Kidney tubule cell (primary cell): ENCODE results near the gene OLFM2.

Experiments used
- DNase-seq: peaks from one replicate; pipeline ENCODE4 v3.0.0-alpha.2; 2018; ENCODE audit warnings: low spot score

Gene OLFM2

DNA sequence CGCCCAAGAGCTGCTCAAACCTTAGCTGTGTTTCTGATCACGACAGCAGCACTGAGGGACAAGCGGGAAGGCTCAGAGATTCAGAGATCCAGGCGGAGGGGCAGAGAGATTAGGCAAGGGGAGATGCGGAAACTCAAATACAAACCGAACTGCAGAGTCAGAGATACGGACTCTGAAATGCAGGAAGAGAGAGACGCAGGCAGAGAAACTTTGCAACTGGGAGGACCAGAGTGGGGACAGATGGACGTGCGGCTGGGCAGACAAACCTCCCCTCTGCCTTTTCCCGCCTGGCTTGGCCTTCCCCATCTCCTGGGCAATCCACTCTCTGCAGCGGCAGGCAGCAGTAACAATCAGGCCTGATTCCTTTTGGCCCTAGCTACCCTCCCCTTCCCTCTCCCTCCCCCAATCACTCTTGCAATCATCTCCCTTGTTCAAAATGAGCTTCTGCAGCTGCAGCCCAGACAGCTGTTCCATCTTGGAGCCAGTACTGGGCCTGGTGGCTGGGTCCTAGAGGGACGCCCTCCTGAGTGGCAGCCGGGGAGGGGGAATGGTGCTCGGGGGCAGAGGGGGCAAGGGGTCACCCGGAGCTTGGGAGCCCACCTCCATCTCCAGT lies 29.7 kb downstream of the OLFM2 start:
- DNase-seq: no peak

- DNase-seq: peak; percentile 83
Observed at GRCh38 chr19:9903336-9903735, 33.0 kb downstream of the OLFM2 start.

- DNase-seq: no peak
Observed at GRCh38 chr19:9901642-9902041, 34.7 kb downstream of the OLFM2 start.

DNA sequence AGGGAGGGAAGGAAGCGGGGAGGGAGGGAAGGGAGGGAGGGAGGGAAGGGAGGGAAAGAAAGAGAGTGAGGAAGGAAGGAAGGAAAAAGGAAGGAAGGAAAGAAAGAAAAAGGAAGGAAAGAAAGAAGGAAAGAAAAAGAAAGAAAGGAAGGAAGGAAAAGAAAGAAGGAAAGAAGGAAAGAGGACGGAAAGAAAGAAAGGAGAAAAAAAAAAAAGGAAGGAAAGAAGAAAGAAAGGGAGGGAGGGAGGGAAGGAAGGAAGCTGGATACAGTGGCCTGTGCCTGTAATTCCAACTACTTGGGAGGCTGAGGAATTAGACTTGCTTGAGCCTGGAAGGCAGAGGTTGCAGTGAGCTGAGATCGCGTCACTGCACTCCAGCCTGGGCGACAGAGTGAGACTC lies 35.3 kb downstream of the OLFM2 start:
- no peak for DNase-seq

- DNase-seq: no peak
Observed at GRCh38 chr19:9891609-9892373, 44.5 kb downstream of the OLFM2 start.

- DNase-seq: no peak
Observed at GRCh38 chr19:9885077-9885552, 51.2 kb downstream of the OLFM2 start.

- DNase-seq: no peak
Observed at GRCh38 chr19:9883764-9884163, 52.6 kb downstream of the OLFM2 start.

GRCh38 chr19:9883231-9883758 lies 53.0 kb downstream of the OLFM2 start:
- peak; percentile 77 for DNase-seq

- no peak for DNase-seq
Observed at GRCh38 chr19:9881720-9882119, 54.6 kb downstream of the OLFM2 start.

DNA sequence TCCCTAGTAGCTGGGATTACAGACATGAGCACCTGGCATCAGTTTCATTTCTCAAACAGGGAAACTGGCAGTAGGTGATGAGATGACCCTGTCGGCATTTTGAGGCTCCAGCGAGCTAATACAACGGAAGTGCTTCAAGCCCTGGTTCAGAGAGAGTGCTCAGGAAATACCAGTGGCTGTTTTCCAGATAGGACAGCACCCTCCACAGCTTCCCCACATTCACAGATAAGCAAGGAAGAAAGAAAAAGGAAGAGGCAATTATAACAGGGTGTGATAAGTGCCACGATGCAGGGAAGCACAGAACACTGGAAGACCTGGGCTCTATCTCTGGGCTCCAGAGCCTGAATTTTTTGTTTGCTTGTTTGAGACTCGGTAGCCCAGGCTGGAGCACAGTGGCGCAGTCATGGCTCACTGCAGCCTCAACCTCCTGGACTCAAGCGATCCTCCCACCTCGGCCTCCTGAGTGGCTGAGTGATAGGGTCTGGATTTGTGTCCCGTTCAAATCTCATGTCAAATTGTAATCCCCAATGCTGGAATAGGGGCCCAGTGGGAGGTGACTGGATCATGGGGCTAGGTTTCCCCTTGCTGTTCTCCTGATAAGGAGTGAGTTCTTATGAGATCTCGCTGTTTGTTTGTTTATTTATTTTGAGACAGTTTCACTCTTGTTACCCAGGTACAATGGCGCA lies 57.7 kb downstream of the OLFM2 start:
- no peak for DNase-seq

DNA sequence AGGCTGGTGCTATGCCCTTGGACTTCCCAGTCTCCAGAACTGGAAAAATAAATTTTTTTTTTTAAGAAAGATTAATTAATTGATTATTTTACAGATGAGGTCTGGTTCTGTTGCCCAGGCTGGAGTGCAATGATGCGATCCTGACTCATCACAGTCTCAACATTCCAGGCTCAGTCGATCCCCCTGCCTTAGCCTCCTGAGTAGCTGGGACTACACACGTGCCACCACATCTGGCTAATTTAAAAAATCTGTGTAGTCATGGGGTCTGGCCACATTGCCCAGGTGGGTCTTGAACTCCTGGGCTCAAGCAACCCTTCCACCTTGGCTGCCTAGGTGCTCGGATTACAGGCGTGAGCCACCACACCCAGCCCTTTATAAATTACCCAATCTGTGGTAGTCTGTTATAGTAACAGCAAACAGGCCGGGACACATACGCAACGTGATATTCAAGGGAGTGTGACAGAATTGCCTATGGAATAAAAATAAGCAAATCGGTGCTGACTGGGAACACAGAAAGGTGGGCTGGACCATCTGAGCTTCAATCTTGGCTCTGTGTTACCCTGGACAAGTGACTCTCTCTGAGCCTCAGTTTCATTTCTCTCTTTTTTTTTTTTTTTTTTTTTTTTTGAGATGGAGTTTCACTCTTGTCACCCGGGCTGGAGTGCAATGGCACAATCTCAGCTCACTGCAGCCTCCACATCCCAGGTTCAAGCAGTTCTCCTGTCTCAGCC lies 58.4 kb downstream of the OLFM2 start:
- peak; percentile 62 for DNase-seq

- no peak for DNase-seq
Observed at GRCh38 chr19:9875796-9876195, 60.5 kb downstream of the OLFM2 start.

DNA sequence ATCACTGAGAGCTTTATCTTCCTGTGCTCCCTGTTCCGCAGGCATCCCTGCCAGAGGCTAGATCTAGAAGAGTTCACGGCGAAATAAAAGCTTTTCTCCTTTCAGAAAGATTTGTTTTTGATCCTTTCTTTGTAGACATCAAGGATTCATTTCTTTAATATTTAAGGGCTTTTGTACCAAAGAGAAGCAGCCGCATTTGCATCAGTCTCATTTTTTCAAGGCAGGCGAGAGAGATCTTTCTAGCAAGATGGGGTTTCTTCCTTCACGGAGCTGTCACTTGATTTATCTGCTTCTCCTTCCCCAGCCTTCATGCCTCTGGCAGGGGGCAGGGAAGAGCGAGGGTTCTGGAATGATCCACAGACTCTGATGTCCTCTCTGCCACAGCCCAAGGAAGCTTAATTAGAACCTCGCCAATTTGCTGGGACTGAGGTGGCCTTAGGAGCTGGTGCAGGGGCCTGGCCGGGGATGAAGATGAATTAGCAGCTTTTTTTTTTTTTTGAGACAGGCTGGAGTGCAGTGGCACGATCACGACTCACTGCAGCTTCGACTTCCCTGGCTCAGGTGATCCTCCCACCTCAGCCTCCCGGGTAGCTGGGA lies 61.2 kb downstream of the OLFM2 start:
- no peak for DNase-seq

- no peak for DNase-seq
Observed at GRCh38 chr19:9872618-9873242, 63.6 kb downstream of the OLFM2 start.

GRCh38 chr19:9871626-9872338 lies 64.5 kb downstream of the OLFM2 start:
- DNase-seq: no peak

GRCh38 chr19:9868983-9869617 lies 67.2 kb downstream of the OLFM2 start:
- no peak for DNase-seq

DNA sequence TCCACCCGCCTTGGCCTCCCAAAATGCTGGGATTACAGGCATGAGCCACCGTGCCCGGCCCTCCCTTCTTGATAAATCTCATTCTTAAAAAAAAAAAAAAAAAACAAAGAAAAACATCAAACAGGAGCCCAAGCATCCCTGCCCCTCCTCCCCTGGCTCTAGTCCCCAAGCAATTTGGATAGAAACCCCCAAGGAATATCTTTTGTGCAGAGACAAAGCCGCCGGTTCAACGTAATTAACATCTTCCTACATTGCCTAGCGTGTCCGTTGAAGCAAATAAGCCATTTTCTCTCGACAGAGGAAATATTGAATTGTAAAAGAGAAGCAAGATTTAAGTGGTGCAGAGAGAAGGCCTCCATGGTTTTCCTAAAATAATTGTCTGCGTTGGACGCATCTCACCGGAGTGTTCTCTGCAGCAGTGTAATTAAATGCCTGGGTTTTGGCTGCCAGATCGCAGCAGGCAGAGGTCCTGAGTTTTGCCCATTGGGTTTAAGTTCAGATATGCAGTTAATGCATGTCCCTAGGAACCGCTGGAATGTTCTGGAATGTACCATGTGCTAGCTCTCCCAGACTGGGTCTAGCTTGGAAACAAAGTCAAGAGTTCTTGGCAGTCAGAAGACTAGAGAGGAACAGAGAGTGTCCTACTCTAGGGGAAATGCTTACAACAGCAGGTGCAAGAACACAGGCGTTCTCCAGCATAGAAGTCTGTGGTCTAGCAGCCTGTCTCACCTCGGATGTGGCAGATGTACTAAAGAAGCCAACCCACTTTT lies 70.4 kb downstream of the OLFM2 start:
- DNase-seq: no peak

DNA sequence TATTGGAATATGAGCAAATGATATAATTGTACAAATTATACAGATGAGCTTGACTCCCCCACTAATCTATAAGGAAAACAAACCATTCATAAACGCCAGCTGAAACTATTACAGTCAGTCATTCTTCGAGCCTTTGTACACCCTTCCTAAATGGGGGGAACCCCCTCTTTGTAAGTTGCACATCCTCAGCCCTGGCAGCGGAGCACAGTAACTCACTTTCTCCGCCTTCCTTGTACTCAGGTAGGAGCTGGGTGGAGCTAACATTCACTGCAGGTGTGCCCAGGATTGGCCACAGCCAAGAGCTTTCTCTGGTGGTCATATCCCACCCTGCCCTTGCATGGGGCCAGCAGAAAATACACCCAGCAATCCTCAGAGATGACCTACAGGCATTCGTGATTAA lies 72.6 kb downstream of the OLFM2 start:
- no peak for DNase-seq

DNA sequence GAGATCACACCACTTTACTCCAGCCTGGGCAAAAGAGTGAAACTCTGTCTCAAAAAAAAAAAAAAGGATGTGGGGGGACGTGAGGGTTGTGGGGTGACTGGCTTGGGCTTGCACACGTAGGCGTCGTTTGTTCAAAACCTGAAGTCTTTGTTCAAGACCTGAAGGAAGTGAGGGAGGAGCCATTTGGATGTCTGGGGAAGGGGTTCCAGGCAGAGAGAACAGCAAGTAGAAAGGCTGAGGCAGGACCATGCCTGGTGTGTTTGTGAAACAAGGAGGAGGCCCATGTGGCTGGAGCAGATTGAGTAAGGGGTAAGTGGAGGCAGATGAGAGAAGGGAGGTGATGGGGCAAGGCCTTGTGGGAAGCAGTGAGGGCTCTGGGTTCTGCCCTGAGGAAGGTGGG lies 73.4 kb downstream of the OLFM2 start:
- DNase-seq: no peak
